Right atrium auricular region (tissue), 2 donors: ENCODE results near the gene ZFP28. TPM values are rescaled to one million over a fixed set of nuclear protein-coding genes. Genes with fewer than 3 reads are reported as not detected.
A peak's percentile ranks its signal among the peaks of the same experiment; 100 is the strongest.

Source experiments
- DNase-seq: peaks from one replicate; pipeline ENCODE4 v3.0.0-alpha.2; 2019; ENCODE audit warnings: low spot score
- H3K27ac ChIP-seq, 2 donors: fragments of 200-600 bp; sonication (generic); 1 replicate in 1 of 2; 2 replicates in 1 of 2; pipeline ENCODE4 v1.5.1; 2016 to 2019
- H3K27me3 ChIP-seq, 2 donors: fragments of 200-600 bp; sonication (generic); one replicate each; pipeline versions ENCODE4 v1.5.1 to v1.6.0; 2017 to 2019
- H3K36me3 ChIP-seq: fragments of 200-600 bp; sonication (generic); one replicate; pipeline ENCODE4 v1.5.1; 2016
- H3K4me1 ChIP-seq, 2 donors: fragments of 200-600 bp; sonication (generic); one replicate each; pipeline versions ENCODE4 v1.5.1 to v1.6.0; 2017 to 2019
- H3K4me3 ChIP-seq, 2 donors: fragments of 200-600 bp; sonication (generic); 1 replicate in 1 of 2; 2 replicates in 1 of 2; pipeline ENCODE4 v1.5.1; 2017 to 2019; ENCODE audit warnings: mild to moderate bottlenecking in 1 of 2, moderate library complexity in 1 of 2
- H3K9me3 ChIP-seq, 2 donors: fragments of 200-600 bp; sonication (generic); one replicate each; pipeline ENCODE4 v1.5.1; 2019
- total RNA-seq, 2 donors: library from RNA; depleted of rRNA; stranded (reverse); fragments of >200 nt; gene quantifications; one replicate each; pipeline ENCODE4 v1.1.0, GENCODE V29; 2016
- TF ChIP-seq, protein P1 (sequence below), 2 donors: fragments of 200-600 bp; sonication (generic); IDR thresholded peaks; one replicate each; pipeline ENCODE4 v1.5.1; 2019; ENCODE audit warnings: antibody characterized with exemption in 2 of 2

ZFP28 gene
- total RNA-seq, 2 donors from 2014 or later = 4.0 to 4.6 TPM

DNA sequence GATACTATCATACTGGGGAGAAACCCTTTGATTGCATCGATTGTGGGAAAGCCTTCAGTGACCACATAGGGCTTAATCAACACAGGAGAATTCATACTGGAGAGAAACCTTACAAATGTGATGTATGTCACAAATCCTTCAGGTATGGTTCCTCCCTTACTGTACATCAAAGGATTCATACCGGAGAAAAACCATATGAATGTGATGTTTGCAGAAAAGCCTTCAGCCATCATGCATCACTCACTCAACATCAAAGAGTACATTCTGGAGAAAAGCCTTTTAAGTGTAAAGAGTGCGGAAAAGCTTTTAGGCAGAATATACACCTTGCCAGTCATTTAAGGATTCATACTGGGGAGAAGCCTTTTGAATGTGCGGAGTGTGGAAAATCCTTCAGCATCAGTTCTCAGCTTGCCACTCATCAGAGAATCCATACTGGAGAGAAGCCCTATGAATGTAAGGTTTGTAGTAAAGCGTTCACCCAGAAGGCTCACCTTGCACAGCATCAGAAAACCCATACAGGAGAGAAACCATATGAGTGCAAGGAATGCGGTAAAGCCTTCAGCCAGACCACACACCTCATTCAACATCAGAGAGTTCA, 15.6 kb downstream of the ZFP28 start:
- no peak overlapping the region for H3K27ac ChIP-seq
- H3K4me1 ChIP-seq = no peaks in the 10 kb centered on the region
- H3K27me3 ChIP-seq = no peaks in the 10 kb centered on the region
- TF ChIP-seq, protein P1, sequence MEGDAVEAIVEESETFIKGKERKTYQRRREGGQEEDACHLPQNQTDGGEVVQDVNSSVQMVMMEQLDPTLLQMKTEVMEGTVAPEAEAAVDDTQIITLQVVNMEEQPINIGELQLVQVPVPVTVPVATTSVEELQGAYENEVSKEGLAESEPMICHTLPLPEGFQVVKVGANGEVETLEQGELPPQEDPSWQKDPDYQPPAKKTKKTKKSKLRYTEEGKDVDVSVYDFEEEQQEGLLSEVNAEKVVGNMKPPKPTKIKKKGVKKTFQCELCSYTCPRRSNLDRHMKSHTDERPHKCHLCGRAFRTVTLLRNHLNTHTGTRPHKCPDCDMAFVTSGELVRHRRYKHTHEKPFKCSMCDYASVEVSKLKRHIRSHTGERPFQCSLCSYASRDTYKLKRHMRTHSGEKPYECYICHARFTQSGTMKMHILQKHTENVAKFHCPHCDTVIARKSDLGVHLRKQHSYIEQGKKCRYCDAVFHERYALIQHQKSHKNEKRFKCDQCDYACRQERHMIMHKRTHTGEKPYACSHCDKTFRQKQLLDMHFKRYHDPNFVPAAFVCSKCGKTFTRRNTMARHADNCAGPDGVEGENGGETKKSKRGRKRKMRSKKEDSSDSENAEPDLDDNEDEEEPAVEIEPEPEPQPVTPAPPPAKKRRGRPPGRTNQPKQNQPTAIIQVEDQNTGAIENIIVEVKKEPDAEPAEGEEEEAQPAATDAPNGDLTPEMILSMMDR (IDR thresholded peaks at IDR 0.05) = no peak
- peaks cover 50% of the 10 kb centered on the region for H3K36me3 ChIP-seq
- no peak overlapping the region for H3K4me3 ChIP-seq
- peaks cover 52 to 100% of the 10 kb centered on the region in 2 donors for H3K9me3 ChIP-seq
- no peak for DNase-seq

DNA sequence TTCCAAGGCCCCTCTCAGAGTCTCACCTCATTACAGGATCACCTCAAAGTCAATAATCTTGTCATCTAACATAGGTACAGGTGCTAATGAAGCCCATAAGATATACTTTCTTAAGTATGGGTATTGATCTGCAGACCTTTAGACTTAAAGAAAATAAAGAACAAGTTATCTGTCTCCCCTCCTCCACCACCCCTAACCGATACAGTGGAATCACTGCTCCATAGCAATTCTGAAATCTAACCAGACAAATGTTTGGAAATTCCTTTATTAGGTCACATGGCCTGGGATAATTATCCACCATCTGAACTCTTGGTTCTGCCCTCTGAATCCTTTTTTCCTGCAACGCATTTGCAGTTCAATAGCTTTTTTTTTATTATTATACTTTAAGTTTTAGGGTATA, 24.0 kb downstream of the ZFP28 start:
- Histone ChIP-seq H3K4me1 (peaks cover 0 to 7% of the 10 kb centered on the region in 2 donors), H3K27ac (no peak overlapping the region), H3K27me3 (no peaks in the 10 kb centered on the region), H3K4me3 (no peak overlapping the region), H3K36me3 (no peaks in the 10 kb centered on the region), H3K9me3 (peaks cover 29 to 86% of the 10 kb centered on the region in 2 donors)
- TF ChIP-seq, protein P1 (IDR thresholded peaks at IDR 0.05) = no peak
- DNase-seq = no peak

DNA sequence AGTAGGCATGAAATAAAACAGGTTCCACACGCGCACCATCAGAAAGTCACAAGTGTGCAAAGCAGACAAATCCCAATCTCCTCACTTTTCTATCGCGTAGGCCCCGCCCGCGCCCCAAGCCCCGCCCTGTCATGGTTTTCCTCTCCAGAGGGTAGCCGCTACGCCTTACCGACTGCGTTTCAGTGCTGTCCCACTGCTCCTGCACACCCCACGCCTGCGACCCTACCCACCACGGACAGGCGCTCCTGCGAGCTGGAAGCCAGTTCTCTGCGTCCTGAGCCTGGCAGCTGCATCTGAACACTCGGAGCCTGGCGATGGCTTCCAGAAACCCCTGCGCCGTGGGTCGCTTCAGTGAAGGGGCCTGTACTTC, 28.1 kb downstream of the ZFP28 start:
- H3K27ac ChIP-seq = peak overlapping the region; percentile 83 to 90
- peak overlapping the region; percentile 96 to 97 for H3K4me3 ChIP-seq
- peaks cover 0 to 16% of the 10 kb centered on the region in 2 donors for H3K4me1 ChIP-seq
- DNase-seq = peak; percentile 57
- peaks cover 34 to 79% of the 10 kb centered on the region in 2 donors for H3K9me3 ChIP-seq
- peaks cover 31% of the 10 kb centered on the region for H3K36me3 ChIP-seq
- no peaks in the 10 kb centered on the region for H3K27me3 ChIP-seq
- TF ChIP-seq, protein P1 (IDR thresholded peaks at IDR 0.05) = no peak

DNA sequence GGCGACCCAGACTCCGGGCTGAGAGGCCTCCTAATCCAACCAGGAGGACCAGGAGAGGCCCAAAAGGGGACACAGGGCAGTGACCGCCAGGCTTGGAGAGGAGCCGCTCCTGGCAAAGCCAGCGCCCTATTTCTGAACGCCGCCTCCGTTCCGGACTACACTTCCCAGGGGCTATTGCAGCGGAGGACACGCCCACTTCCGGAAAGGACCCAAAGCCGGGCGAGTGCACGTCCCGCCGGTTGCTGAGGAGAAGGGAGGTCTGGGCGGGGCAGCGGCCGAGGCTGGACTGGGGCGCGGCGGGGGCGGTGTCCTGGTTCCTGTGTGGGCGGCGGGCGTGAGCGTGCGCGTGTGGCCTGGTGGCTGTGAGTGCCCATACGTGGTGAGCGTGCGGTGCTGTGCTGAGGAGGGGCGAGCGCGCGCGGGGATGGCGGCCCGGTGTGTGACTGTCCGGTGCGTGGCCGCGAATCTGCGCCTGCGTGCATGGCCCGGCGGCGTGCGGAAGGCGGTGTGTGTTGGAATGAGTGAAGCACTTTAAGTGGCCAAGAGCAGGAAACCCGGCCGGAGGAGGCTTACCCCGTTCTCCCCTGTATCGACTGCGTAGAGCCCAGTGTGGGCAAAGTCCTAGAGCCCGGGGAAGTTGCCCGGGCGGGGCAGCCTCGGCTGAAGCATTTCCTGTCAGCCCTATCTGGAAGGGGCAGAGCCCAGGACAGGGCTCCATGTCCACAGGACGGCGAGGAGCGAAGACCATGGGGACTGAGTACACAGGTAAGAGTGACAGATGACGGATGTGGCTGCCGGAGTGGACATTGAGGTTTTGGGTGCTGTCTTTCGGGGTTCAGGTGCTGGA, 28.7 kb downstream of the ZFP28 start, which contains the start of gene ZNF470:
Gene ZNF470, plus strand, starts transcription at position 195 of the 847 bp plus-strand sequence. CDS start 2,844 bp downstream, outside the sequence.
- Histone ChIP-seq H3K27ac (peak within 1 kb of the TSS; percentile 83 to 90), H3K9me3 (peaks cover 29 to 77% of the 10 kb centered on the region in 2 donors), H3K4me1 (peaks cover 0 to 16% of the 10 kb centered on the region in 2 donors), H3K27me3 (no peaks in the 10 kb centered on the region), H3K4me3 (peak within 1 kb of the TSS; percentile 96 to 97), H3K36me3 (peaks cover 35% of the 10 kb centered on the region)
- peak; percentile 95 for DNase-seq
- TF ChIP-seq, protein P1 (IDR thresholded peaks at IDR 0.05) = no peak

DNA sequence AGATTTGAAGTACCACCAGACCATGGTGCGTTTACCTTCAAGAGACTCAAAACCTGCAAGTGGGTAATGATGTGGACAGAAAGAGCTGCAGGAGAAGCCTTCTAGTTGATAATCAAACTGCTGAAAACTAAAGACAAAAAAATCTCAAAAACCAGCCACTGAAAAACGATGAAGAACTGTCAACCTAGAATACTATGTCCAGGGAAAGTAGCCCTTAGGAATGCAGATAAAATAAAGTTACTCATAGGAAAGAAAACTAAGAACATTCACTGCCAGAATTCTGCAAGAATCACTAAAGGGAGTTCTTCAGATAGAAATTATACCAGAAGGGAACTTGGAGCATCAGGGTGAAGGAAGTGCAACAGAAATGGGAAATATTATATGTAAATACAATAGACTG, 33.8 kb downstream of the ZFP28 start:
- Histone ChIP-seq H3K36me3 (peaks cover 83% of the 10 kb centered on the region), H3K4me1 (peaks cover 0 to 10% of the 10 kb centered on the region in 2 donors), H3K27me3 (no peaks in the 10 kb centered on the region), H3K4me3 (no peak overlapping the region), H3K9me3 (peaks cover 41 to 88% of the 10 kb centered on the region in 2 donors), H3K27ac (no peak overlapping the region)
- TF ChIP-seq, protein P1 (IDR thresholded peaks at IDR 0.05) = no peak
- DNase-seq = no peak
